ENCODE data around the gene SRBD1. TPM values are rescaled to one million over a fixed set of nuclear protein-coding genes. Genes with fewer than 3 reads are reported as not detected.

The SRBD1 gene
- total RNA-seq, 1 experiment from 2014 or later, result 17.3 TPM

GRCh38 chr2:45466053-45466452, 145.0 kb downstream of the SRBD1 start:
- Mint-ChIP-seq H3K4me3 (ENCODE audit: unreplicated experiment) (no peak overlapping the region), H3K9me3 (ENCODE audit: unreplicated experiment) (no peaks in the 10 kb centered on the region), H3K4me1 (ENCODE audit: insufficient read depth, unreplicated experiment) (peaks cover 11% of the 10 kb centered on the region), H3K36me3 (ENCODE audit: insufficient read depth, unreplicated experiment) (no peaks in the 10 kb centered on the region), H3K27me3 (ENCODE audit: insufficient read depth, unreplicated experiment) (no peaks in the 10 kb centered on the region), H3K27ac (ENCODE audit: low read depth, unreplicated experiment) (no peak overlapping the region)
- ChIA-PET POLR2A (no interaction called here), CTCF (interaction anchor here (0.5 kb wide), 1 partner anchor 1291 kb away, joined by 5 read pairs; no protein-coding TSS in a partner anchor)
- BruUV-seq (replicated peaks), result no TSS peak
- intact Hi-C loops (cut with micrococcal nuclease), result no loop called here
- DNase-seq (ENCODE audit: unreplicated experiment), result no peak
- no peak for TF ChIP-seq CTCF (IDR thresholded peaks at IDR 0.05; ENCODE audit: unreplicated experiment)

- Mint-ChIP-seq H3K9me3 (ENCODE audit: unreplicated experiment) (no peaks in the 10 kb centered on the region), H3K4me3 (ENCODE audit: unreplicated experiment) (no peak overlapping the region), H3K36me3 (ENCODE audit: insufficient read depth, unreplicated experiment) (peaks cover 6% of the 10 kb centered on the region), H3K4me1 (ENCODE audit: insufficient read depth, unreplicated experiment) (peaks cover 12% of the 10 kb centered on the region), H3K27ac (ENCODE audit: low read depth, unreplicated experiment) (no peak overlapping the region), H3K27me3 (ENCODE audit: insufficient read depth, unreplicated experiment) (no peaks in the 10 kb centered on the region)
- POLR2A ChIA-PET, result no interaction called here
- no peak for TF ChIP-seq CTCF (IDR thresholded peaks at IDR 0.05; ENCODE audit: unreplicated experiment)
- intact Hi-C loops (cut with micrococcal nuclease), result no loop called here
- DNase-seq (ENCODE audit: unreplicated experiment), result no peak
- CTCF ChIA-PET, result no interaction called here
- no TSS peak for BruUV-seq (replicated peaks)
Observed at GRCh38 chr2:45460825-45461224, 150.2 kb downstream of the SRBD1 start.

- TF ChIP-seq CTCF (IDR thresholded peaks at IDR 0.05; ENCODE audit: unreplicated experiment), result no peak
- intact Hi-C loops (cut with micrococcal nuclease), result no loop called here
- BruUV-seq (replicated peaks), result no TSS peak
- Mint-ChIP-seq H3K36me3 (ENCODE audit: insufficient read depth, unreplicated experiment) (peaks cover 6% of the 10 kb centered on the region), H3K4me3 (ENCODE audit: unreplicated experiment) (no peak overlapping the region), H3K27me3 (ENCODE audit: insufficient read depth, unreplicated experiment) (no peaks in the 10 kb centered on the region), H3K4me1 (ENCODE audit: insufficient read depth, unreplicated experiment) (peaks cover 12% of the 10 kb centered on the region), H3K9me3 (ENCODE audit: unreplicated experiment) (no peaks in the 10 kb centered on the region), H3K27ac (ENCODE audit: low read depth, unreplicated experiment) (peak overlapping the region; percentile 88)
- POLR2A ChIA-PET, result interaction anchor here (0.6 to 1.9 kb wide), 5 partner anchors 10 to 1792 kb away, joined by 3 to 9 read pairs (median 5); no protein-coding TSS in a partner anchor
- CTCF ChIA-PET, result no interaction called here
- no peak for DNase-seq (ENCODE audit: unreplicated experiment)
Observed at GRCh38 chr2:45459860-45460259, 151.2 kb downstream of the SRBD1 start.

GRCh38 chr2:45458909-45459563, 152.0 kb downstream of the SRBD1 start:
- H3K4me3 Mint-ChIP-seq (ENCODE audit: unreplicated experiment), result peak overlapping the region; percentile 35
- ChIA-PET POLR2A (interaction anchor here (0.6 to 1.9 kb wide), 9 partner anchors 9 to 1792 kb away, joined by 3 to 9 read pairs (median 3); no protein-coding TSS in a partner anchor), CTCF (interaction anchor here (0.7 kb wide), 1 partner anchor 223 kb away, joined by 3 read pairs; no protein-coding TSS in a partner anchor)
- intact Hi-C loops (cut with micrococcal nuclease), result no loop called here
- H3K9me3 Mint-ChIP-seq (ENCODE audit: unreplicated experiment), result no peaks in the 10 kb centered on the region
- TF ChIP-seq CTCF (IDR thresholded peaks at IDR 0.05; ENCODE audit: unreplicated experiment), result no peak
- DNase-seq (ENCODE audit: unreplicated experiment), result peak; percentile 65
- no TSS peak for BruUV-seq (replicated peaks)
- H3K27me3 Mint-ChIP-seq (ENCODE audit: insufficient read depth, unreplicated experiment), result no peaks in the 10 kb centered on the region
- peaks cover 6% of the 10 kb centered on the region for H3K36me3 Mint-ChIP-seq (ENCODE audit: insufficient read depth, unreplicated experiment)
- H3K27ac Mint-ChIP-seq (ENCODE audit: low read depth, unreplicated experiment), result peak overlapping the region; percentile 88
- peaks cover 12% of the 10 kb centered on the region for H3K4me1 Mint-ChIP-seq (ENCODE audit: insufficient read depth, unreplicated experiment)

Measured in MCF 10A (cell line).